Brain microvascular endothelial cell (primary cell): ENCODE data around the gene VAV2.
A peak's percentile ranks its signal among the peaks of the same experiment; 100 is the strongest.

Experiments used
- DNase-seq: peaks from one replicate; pipeline ENCODE4 v3.0.0-alpha.2; 2020
- H3K27ac ChIP-seq: fragments of 250-450 bp; sonication (Bioruptor Pico); 2 replicates; pipeline ENCODE4 v1.5.1; 2020; ENCODE audit warnings: mild to moderate bottlenecking, moderate library complexity
- H3K27me3 ChIP-seq: fragments of 250-450 bp; sonication (Bioruptor Pico); replicated peaks from 2 replicates; pipeline ENCODE4 v1.5.1; 2020; ENCODE audit warnings: mild to moderate bottlenecking
- H3K36me3 ChIP-seq: fragments of 250-450 bp; sonication (Bioruptor Pico); replicated peaks from 2 replicates; pipeline ENCODE4 v1.5.1; 2020; ENCODE audit warnings: mild to moderate bottlenecking
- H3K4me3 ChIP-seq: 2 replicates; pipeline ENCODE4 v1.5.1; 2011; ENCODE audit warnings: low read depth, mild to moderate bottlenecking, control low read depth, low read length, moderate library complexity
- CTCF ChIP-seq: IDR thresholded peaks from 2 replicates; pipeline ENCODE4 v1.5.1; 2011; ENCODE audit warnings: low read depth, mild to moderate bottlenecking, moderate library complexity, low read length, control low read depth, inconsistent platforms; ENCODE audit errors: missing control alignments
- in situ Hi-C: cut with HindIII; loops from 2 replicates; pipeline ENCODE4 v1.10.0; 2017; ENCODE audit warnings: low sequenced_read_pairs, low pct_ligation_motif_present

VAV2 gene

GRCh38 chr9:133783331-133783731 is 208.8 kb downstream of the VAV2 start:
- Histone ChIP-seq H3K27me3 (no peaks in the 10 kb centered on the region), H3K27ac (no peak overlapping the region), H3K4me3 (no peak overlapping the region), H3K36me3 (peaks cover 10% of the 10 kb centered on the region)
- no peak for TF ChIP-seq CTCF
- in situ Hi-C loops = loop anchor here (10.0 kb wide), 1 partner anchor 211 kb away; the partner anchor contains the start of gene VAV2
- no peak for DNase-seq

- Histone ChIP-seq H3K4me3 (no peak overlapping the region), H3K36me3 (peaks cover 10% of the 10 kb centered on the region), H3K27ac (no peak overlapping the region), H3K27me3 (no peaks in the 10 kb centered on the region)
- in situ Hi-C loops = loop anchor here (10.0 kb wide), 1 partner anchor 212 kb away; the partner anchor contains the start of gene VAV2
- peak; percentile 94 for TF ChIP-seq CTCF
- DNase-seq = peak; percentile 56
Measured at GRCh38 chr9:133782157-133783130, 209.7 kb downstream of the VAV2 start.

- Histone ChIP-seq H3K36me3 (peaks cover 10% of the 10 kb centered on the region), H3K4me3 (no peak overlapping the region), H3K27ac (no peak overlapping the region), H3K27me3 (no peaks in the 10 kb centered on the region)
- TF ChIP-seq CTCF = no peak
- DNase-seq = no peak
- in situ Hi-C loops = loop anchor here (10.0 kb wide), 1 partner anchor 213 kb away; the partner anchor contains the start of gene VAV2
Measured at GRCh38 chr9:133781828-133782135, 210.3 kb downstream of the VAV2 start.

GRCh38 chr9:133780962-133781827 is 210.9 kb downstream of the VAV2 start:
- no peak for DNase-seq
- TF ChIP-seq CTCF = no peak
- Histone ChIP-seq H3K27ac (no peak overlapping the region), H3K36me3 (peaks cover 13% of the 10 kb centered on the region), H3K27me3 (no peaks in the 10 kb centered on the region), H3K4me3 (no peak overlapping the region)
- in situ Hi-C loops = loop anchor here (10.0 kb wide), 1 partner anchor 214 kb away; the partner anchor contains the start of gene VAV2

- in situ Hi-C loops = loop anchor here (10.0 kb wide), 1 partner anchor 214 kb away; the partner anchor contains the start of gene VAV2
- Histone ChIP-seq H3K36me3 (peaks cover 18% of the 10 kb centered on the region), H3K27me3 (no peaks in the 10 kb centered on the region), H3K4me3 (no peak overlapping the region), H3K27ac (no peak overlapping the region)
- DNase-seq = no peak
- TF ChIP-seq CTCF = no peak
Measured at GRCh38 chr9:133780404-133780945, 211.6 kb downstream of the VAV2 start.
